Stimulated activated naive CD4-positive, alpha-beta T cell (primary cell): Measurements from ENCODE around the gene PROX1.
"Not testable (repeated sequence)": the region's sequence is repeated elsewhere in the genome, so short reads cannot be mapped to it uniquely, and the experiment has no call there.

Source experiments
- DNase-seq, 6 experiments: peaks; one replicate each; lab custom pipeline; 2025; lab: John Stamatoyannopoulos, UW

The PROX1 gene

DNA sequence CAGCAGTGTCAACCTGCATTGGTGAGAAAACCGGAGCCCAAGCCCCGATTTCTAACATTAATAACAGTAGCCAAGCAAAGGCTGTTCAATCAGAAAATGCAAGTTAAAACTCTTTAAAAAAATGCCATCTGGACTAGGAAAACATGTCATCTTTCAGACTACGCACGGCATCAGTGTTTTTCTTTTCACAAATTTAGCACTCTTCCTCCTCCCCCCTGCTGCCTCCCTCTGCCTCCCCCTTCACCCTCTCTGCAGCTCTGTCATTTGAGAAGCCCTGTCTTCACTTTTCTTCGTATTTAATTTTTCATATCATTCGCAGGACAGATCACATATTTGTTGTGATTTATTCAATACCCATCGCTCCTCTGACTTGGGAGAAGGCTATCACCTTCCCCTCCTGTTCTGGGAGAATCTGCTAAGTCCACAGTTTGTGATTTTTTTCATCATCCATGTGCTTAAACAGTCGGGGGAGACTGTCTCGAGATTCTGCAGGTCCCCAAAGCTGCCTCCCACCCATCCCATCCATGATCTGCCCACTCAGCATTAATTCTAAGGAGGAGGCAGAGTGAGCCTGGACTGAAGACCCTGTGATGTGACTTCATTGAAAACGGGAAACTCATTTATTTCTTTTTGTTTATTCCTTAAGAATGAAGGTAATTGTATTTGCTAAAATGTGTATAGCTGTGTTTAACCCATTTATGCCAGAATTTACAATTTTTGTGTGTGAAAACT lies 84.8 kb downstream of the PROX1 start:
- DNase-seq = no peak

DNA sequence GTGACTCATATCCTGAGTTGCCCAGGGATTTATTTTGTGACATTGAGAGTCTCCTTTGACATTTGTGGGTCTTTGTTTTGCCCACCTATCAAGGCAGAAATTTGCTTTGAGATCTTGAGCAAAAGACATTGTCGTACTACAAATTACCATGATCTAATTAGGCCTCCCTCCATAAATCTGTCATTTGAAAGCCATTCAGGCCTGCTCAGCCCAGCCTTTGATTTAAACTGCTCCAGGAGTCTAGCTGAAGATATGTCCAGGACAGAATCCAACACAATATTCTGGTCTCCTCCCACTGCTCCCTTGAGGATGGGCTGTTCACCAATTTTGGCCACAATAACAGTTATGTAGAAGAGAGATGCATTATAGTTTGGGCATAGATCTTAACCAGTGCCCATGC lies 86.7 kb downstream of the PROX1 start:
- no peak for DNase-seq

DNA sequence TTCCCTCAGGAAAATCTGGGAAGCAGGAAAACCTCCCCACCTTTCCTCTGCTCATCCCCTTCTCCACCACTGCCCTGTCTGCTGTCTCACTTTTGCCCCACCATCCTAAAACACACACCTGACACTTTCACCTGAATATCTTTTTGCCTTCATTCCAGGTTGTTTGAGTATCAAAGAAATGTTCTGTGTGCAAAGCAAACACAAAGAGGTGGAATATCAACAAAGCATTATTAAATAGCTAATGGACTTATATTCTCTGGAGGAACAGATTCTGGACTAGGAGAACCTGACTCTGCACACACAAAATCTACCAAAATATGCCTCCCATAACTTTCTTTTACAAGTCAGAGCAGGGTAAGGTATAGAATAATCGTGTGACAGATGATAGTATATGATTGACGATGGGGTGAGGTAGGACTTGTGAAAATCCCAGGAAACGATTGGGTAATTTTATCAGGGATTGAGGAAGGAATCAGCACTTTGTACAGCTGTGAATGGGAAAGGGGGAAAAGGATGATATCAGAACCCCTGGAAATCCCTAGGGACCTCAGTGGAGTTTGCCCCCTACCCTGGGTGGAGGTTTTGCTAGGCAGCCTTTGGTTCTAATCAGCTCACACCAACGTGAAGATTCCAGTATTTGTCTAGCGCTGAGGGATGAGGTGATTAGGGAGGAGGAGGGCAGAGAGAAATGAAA lies 87.7 kb downstream of the PROX1 start:
- DNase-seq = no peak

DNA sequence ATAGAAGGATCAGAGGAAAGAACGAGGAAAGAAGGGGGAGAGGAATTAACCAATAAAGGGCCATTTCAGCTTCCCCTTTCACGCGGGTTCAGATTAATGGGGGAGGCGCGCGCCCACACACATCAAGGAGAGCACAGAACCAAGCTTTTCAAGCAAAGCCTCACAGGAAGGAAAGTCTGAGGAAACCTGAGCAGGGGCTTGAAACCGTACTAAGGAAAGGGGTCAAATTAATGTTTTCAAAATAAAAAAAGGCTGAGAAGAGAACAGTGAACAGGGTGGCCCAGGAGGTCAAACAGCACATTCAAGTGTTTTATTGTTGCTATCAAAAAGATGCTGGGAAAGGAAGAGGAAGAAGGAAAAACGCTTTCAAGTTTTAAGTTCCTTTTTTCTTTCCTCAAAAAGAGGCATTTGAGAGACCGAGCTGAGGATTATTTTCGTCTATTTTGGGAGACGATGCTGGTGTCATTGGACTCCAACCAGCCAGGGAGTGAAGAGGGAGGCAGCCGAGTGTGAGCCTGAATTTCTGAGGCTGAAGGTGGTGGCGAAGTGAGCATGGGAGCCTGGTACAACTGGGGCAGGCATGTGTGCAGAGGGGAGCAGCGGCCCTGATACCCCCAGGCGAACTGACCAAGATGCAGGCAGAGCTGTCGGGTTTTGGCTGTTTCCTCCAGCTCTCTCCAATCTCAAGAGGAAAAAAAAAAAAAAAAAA lies 88.4 kb downstream of the PROX1 start:
- DNase-seq = no peak

DNA sequence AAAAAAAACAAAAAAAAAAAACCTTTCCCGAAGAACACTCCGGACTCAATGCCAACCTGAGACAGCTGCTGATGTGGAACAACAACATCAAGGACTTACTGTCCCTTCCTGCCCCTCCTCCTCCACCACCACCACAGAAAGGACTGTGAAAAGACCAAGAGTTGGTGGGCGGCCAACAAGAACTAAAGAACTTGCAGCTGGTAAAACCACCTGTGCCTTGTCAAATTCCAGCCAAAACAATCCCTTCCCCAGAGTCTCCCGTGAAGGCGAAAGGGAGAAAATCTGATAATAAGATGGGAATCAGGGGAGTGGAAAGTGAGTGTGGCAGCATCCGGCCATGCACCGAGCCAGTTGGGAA lies 88.9 kb downstream of the PROX1 start:
- no peak for DNase-seq

DNA sequence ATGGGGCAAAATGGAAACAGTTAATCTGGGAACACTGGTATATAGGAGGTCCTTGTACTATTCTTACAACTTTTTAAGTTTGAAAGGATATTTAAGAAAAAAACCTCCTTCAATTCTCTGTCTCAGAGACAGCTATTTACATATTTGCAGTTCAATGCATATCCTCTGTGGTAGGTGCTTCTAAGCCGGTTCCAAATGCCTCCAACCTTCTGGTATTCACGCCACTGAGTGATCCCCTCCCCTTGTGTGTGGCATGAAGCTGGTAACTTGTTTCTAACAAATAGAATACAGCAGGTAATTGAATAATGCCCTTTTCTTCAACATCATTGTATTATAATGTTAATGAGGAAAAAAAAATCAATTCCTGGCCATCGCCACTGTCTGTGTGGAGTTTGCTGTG lies 91.2 kb downstream of the PROX1 start:
- DNase-seq = no peak

DNA sequence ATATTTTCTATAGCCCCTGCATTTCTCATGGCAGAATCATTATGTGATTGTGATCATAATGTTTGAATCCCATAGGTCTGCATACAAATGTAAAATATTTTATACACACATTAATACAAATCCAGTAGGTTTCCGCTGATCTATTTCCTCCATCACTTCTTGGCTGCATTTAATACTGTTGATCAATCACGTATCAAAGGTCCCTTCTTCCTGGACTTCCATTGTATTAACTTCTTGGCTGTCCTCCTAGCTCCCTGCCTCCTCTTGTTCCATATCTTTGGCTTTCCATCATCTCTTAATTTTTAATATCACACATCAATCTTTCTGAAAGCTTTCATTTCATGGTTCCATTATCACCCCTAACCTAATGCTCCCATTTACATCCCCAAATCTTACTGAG lies 97.6 kb downstream of the PROX1 start:
- no peak for DNase-seq

DNA sequence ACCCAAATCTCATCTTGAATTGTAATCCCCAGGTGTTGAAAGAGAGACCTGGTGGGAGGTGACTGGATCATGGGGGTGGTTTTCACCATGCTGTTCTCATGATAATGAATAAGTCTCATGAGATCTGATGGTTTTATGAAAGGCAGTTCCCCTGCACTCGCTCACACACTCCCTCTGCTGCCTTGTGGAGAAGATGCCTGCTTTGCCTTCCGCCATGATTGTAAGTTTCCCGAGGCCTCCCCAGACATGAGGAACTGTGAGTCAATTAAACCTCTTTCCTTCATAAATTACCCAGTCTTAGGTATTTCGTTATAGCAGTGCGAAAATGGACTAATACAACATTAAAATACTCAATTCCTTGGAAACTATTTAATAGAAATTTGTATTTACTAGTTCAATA lies 99.2 kb downstream of the PROX1 start:
- DNase-seq = no peak

DNA sequence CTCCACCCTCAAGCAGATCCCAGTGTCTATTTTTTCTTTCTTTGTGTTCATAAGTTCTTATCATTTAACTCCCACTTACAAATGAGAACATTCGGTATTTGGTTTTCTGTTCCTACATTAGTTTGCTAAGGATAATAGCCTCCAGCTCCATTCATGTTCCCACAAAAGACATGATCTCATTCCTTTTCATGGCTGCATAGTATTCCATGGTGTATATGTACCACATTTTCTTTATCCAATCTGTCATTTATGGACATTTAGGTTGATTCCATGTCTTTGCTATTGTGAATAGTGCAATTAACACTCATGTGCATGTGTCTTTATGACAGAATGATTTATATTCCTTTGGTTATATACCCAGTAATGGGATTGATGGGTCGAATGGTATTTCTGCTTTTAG lies 101.2 kb downstream of the PROX1 start:
- DNase-seq = not testable (repeated sequence)
